WTC11 (cell line): ENCODE data around the gene LIG3. TPM values are rescaled to one million over a fixed set of nuclear protein-coding genes. Genes with fewer than 3 reads are reported as not detected.
A peak's percentile ranks its signal among the peaks of the same experiment; 100 is the strongest.

Source experiments
- ATAC-seq: fragments of 200-7000 bp; cut with Tn5 transposase; 2 replicates; pipeline ENCODE4 v1.10.0; 2021; ENCODE audit warnings: mild to moderate bottlenecking, moderate library complexity
- CTCF ChIA-PET: fragments of 300-600 bp; sonication (Branson Sonifier 250); formaldehyde crosslinking; loops from one replicate; lab custom pipeline; 2021; ENCODE audit warnings: antibody characterized with exemption; lab: Charles Lee
- POLR2A ChIA-PET: fragments of 350-600 bp; sonication (Branson Sonifier 250); formaldehyde crosslinking; loops from one replicate; lab custom pipeline; 2021; ENCODE audit warnings: antibody characterized with exemption; lab: Charles Lee
- DNase-seq: peaks from one replicate; pipeline ENCODE4 v3.0.0; 2021; ENCODE audit warnings: low spot score
- H3K27ac Mint-ChIP-seq: 2 replicates; pipeline ENCODE4 v1.8.0; 2021; ENCODE audit warnings: mixed read lengths
- H3K27me3 Mint-ChIP-seq: 2 replicates; pipeline ENCODE4 v1.8.0; 2021; ENCODE audit warnings: low read depth, mild to moderate bottlenecking, moderate library complexity, mixed read lengths
- H3K36me3 Mint-ChIP-seq: 2 replicates; pipeline ENCODE4 v1.8.0; 2021; ENCODE audit warnings: mixed read lengths
- H3K4me1 Mint-ChIP-seq: 2 replicates; pipeline ENCODE4 v1.8.0; 2022; ENCODE audit warnings: mixed read lengths
- H3K4me3 Mint-ChIP-seq: 2 replicates; pipeline ENCODE4 v1.8.0; 2021; ENCODE audit warnings: mild to moderate bottlenecking, moderate library complexity, mixed read lengths
- H3K9me3 Mint-ChIP-seq: 2 replicates; pipeline ENCODE4 v1.8.0; 2021; ENCODE audit warnings: mixed read lengths
- ELF4 ChIP-seq: sonication (generic); formaldehyde crosslinking; IDR thresholded peaks from 2 replicates; pipeline ENCODE4 v1.8.1; 2022; ENCODE audit warnings: low read depth, mild to moderate bottlenecking, moderate library complexity, missing genetic modification reagents
- ETV6 ChIP-seq: sonication (generic); formaldehyde crosslinking; IDR thresholded peaks from 2 replicates; pipeline ENCODE4 v1.8.1; 2022; ENCODE audit warnings: mild to moderate bottlenecking, missing genetic modification reagents
- FOXP1 ChIP-seq: sonication (generic); formaldehyde crosslinking; IDR thresholded peaks from 2 replicates; pipeline ENCODE4 v1.8.0; 2022; ENCODE audit warnings: missing genetic modification reagents, mild to moderate bottlenecking, moderate library complexity, borderline replicate concordance
- GTF2I ChIP-seq: fragments of 250-450 bp; sonication (Bioruptor Pico); conservative IDR thresholded peaks from 2 replicates; pipeline ENCODE4 v1.4.0; 2021; ENCODE audit warnings: mild to moderate bottlenecking
- HMGA2 ChIP-seq: fragments of 250-450 bp; sonication (Bioruptor Pico); IDR thresholded peaks from 2 replicates; pipeline ENCODE4 v1.4.0; 2021; ENCODE audit warnings: mild to moderate bottlenecking, moderate library complexity
- MAX ChIP-seq: sonication (generic); formaldehyde crosslinking; IDR thresholded peaks from 2 replicates; pipeline ENCODE4 v1.8.0; 2022; ENCODE audit warnings: mild to moderate bottlenecking, missing genetic modification reagents
- MLX ChIP-seq: sonication (generic); formaldehyde crosslinking; IDR thresholded peaks from 2 replicates; pipeline ENCODE4 v1.8.1; 2023; ENCODE audit warnings: mild to moderate bottlenecking, missing genetic modification reagents, moderate library complexity
- NFYB ChIP-seq: sonication (generic); formaldehyde crosslinking; conservative IDR thresholded peaks from 2 replicates; pipeline ENCODE4 v1.8.0; 2022; ENCODE audit warnings: low read depth, missing genetic modification reagents
- NR1H2 ChIP-seq: sonication (generic); formaldehyde crosslinking; IDR thresholded peaks from 2 replicates; pipeline ENCODE4 v1.9.0; 2021; ENCODE audit warnings: mild to moderate bottlenecking, moderate library complexity, missing genetic modification reagents
- NR2C2 ChIP-seq: sonication (generic); formaldehyde crosslinking; IDR thresholded peaks from 2 replicates; pipeline ENCODE4 v1.8.0; 2022; ENCODE audit warnings: mild to moderate bottlenecking, missing genetic modification reagents
- SMAD3 ChIP-seq: sonication (generic); formaldehyde crosslinking; IDR thresholded peaks from 2 replicates; pipeline ENCODE4 v1.8.0; 2022; ENCODE audit warnings: missing genetic modification reagents, mild to moderate bottlenecking, borderline replicate concordance
- SOX15 ChIP-seq: fragments of 250-450 bp; sonication (Bioruptor Pico); IDR thresholded peaks from 2 replicates; pipeline ENCODE4 v1.9.0; 2021; ENCODE audit warnings: mild to moderate bottlenecking
- SP1 ChIP-seq: sonication (generic); formaldehyde crosslinking; conservative IDR thresholded peaks from 2 replicates; pipeline ENCODE4 v1.8.1; 2022; ENCODE audit warnings: missing genetic modification reagents
- ZNF121 ChIP-seq: sonication (generic); formaldehyde crosslinking; IDR thresholded peaks from 2 replicates; pipeline ENCODE4 v1.8.0; 2023; ENCODE audit warnings: missing genetic modification reagents
- ZNF138 ChIP-seq: sonication (generic); formaldehyde crosslinking; conservative IDR thresholded peaks from 2 replicates; pipeline ENCODE4 v1.8.1; 2022; ENCODE audit warnings: mild to moderate bottlenecking, moderate library complexity, missing genetic modification reagents
- ZNF416 ChIP-seq: fragments of 250-450 bp; sonication (Bioruptor Pico); IDR thresholded peaks from 2 replicates; pipeline ENCODE4 v1.9.0; 2021; ENCODE audit warnings: mild to moderate bottlenecking, inconsistent platforms
- total RNA-seq: library from RNA; stranded (reverse); gene quantifications from 3 replicates; pipeline ENCODE4 v1.2.3, GENCODE V29; 2021
- TF ChIP-seq, protein P1 (sequence below): sonication (generic); formaldehyde crosslinking; IDR thresholded peaks from 2 replicates; pipeline ENCODE4 v1.8.1; 2022; ENCODE audit warnings: low read depth, mild to moderate bottlenecking, moderate library complexity, missing genetic modification reagents, borderline replicate concordance
- TF ChIP-seq, protein P2 (sequence below): sonication (generic); formaldehyde crosslinking; IDR thresholded peaks from 2 replicates; pipeline ENCODE4 v1.8.1; 2023; ENCODE audit warnings: mild to moderate bottlenecking, moderate library complexity, missing genetic modification reagents
- TF ChIP-seq, protein P3 (sequence below): sonication (generic); formaldehyde crosslinking; IDR thresholded peaks from 2 replicates; pipeline ENCODE4 v1.8.1; 2022; ENCODE audit warnings: mild to moderate bottlenecking, moderate library complexity, missing genetic modification reagents

LIG3 gene
- total RNA-seq, 1 experiment from 2014 or later: 92.3 TPM

DNA sequence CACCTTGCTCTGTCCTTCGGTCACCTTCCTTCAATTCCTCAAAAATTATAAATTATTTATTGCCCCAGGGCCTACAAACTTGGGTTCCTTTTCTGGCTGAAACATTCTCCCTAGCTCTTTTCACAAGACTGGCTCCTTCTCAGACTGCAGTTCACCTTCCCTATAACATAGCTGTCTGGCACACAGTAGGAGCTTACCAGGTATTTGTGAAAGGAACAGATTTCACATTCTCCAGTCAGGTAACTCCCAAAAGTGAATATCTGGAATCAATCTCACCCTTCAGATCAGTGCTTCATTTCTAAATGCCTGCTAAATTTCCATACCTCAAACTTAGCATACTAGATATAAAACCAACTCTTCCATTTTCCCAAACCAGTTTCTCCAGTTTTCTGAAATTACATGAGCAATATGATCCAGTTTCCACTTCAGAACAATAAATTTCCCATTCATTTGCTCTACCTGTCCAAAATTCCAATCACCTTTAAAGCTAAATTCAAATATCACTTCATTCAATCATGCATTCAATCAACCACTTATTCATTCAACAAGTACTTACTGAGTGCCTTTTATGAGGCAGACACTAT, 77.1 kb downstream of the LIG3 start:
- Mint-ChIP-seq H3K4me3 (no peak overlapping the region), H3K27me3 (no peaks in the 10 kb centered on the region), H3K27ac (peak overlapping the region; percentile 5; the same call in 1 of the 2 replicates), H3K36me3 (no peaks in the 10 kb centered on the region), H3K4me1 (peaks cover 15% of the 10 kb centered on the region), H3K9me3 (no peaks in the 10 kb centered on the region)
- no peak for DNase-seq
- ChIA-PET POLR2A (no interaction called here), CTCF (interaction anchor here (1.1 to 1.2 kb wide), 2 partner anchors 32 to 62 kb away, joined by 3 read pairs; partner anchors contain the start of gene RAD51D)
- ATAC-seq: no peak
- TF ChIP-seq ETV6 (CRISPR knock-in tag): no peak
- TF ChIP-seq SP1 (CRISPR knock-in tag): no peak
- no peak for TF ChIP-seq MAX
- TF ChIP-seq HMGA2 (CRISPR knock-in tag): no peak
- no peak for TF ChIP-seq FOXP1 (CRISPR knock-in tag)
- TF ChIP-seq, protein P1, sequence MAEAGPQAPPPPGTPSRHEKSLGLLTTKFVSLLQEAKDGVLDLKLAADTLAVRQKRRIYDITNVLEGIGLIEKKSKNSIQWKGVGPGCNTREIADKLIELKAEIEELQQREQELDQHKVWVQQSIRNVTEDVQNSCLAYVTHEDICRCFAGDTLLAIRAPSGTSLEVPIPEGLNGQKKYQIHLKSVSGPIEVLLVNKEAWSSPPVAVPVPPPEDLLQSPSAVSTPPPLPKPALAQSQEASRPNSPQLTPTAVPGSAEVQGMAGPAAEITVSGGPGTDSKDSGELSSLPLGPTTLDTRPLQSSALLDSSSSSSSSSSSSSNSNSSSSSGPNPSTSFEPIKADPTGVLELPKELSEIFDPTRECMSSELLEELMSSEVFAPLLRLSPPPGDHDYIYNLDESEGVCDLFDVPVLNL (CRISPR knock-in tag): no peak
- no peak for TF ChIP-seq GTF2I
- TF ChIP-seq NR2C2: no peak
- no peak for TF ChIP-seq SOX15 (CRISPR knock-in tag)
- no peak for TF ChIP-seq MLX (CRISPR knock-in tag)
- no peak for TF ChIP-seq NFYB (CRISPR knock-in tag)
- TF ChIP-seq ELF4: no peak
- no peak for TF ChIP-seq SMAD3 (CRISPR knock-in tag)
- no peak for TF ChIP-seq NR1H2
- TF ChIP-seq, protein P2, sequence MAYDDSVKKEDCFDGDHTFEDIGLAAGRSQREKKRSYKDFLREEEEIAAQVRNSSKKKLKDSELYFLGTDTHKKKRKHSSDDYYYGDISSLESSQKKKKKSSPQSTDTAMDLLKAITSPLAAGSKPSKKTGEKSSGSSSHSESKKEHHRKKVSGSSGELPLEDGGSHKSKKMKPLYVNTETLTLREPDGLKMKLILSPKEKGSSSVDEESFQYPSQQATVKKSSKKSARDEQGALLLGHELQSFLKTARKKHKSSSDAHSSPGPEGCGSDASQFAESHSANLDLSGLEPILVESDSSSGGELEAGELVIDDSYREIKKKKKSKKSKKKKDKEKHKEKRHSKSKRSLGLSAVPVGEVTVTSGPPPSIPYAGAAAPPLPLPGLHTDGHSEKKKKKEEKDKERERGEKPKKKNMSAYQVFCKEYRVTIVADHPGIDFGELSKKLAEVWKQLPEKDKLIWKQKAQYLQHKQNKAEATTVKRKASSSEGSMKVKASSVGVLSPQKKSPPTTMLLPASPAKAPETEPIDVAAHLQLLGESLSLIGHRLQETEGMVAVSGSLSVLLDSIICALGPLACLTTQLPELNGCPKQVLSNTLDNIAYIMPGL: no peak
- no peak for TF ChIP-seq ZNF138 (CRISPR knock-in tag)
- TF ChIP-seq ZNF121 (CRISPR knock-in tag): no peak
- TF ChIP-seq ZNF416 (CRISPR knock-in tag): no peak
- TF ChIP-seq, protein P3, sequence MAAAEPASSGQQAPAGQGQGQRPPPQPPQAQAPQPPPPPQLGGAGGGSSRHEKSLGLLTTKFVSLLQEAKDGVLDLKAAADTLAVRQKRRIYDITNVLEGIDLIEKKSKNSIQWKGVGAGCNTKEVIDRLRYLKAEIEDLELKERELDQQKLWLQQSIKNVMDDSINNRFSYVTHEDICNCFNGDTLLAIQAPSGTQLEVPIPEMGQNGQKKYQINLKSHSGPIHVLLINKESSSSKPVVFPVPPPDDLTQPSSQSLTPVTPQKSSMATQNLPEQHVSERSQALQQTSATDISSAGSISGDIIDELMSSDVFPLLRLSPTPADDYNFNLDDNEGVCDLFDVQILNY (CRISPR knock-in tag): no peak

Other genes with a start within 250 kb of the LIG3 start
- gene CCT6B, start 19.1 kb upstream of the LIG3 start, total RNA-seq: 2.1 to 2.8 TPM (median 2.5 TPM) in 3 replicates
- gene ZNF830, start 19.0 kb upstream of the LIG3 start, total RNA-seq: 15.8 to 20.2 TPM (median 16.4 TPM) in 3 replicates
- gene RFFL, start 83.2 kb downstream of the LIG3 start, total RNA-seq: 26.6 to 30.3 TPM (median 27.8 TPM) in 3 replicates
- gene RAD51D, start 139.3 kb downstream of the LIG3 start, total RNA-seq: 13.8 to 15.7 TPM (median 15.0 TPM) in 3 replicates
- not detected in 3 replicates for gene FNDC8, start 141.1 kb downstream of the LIG3 start, total RNA-seq
- 44.7 to 52.2 TPM (median 51.0 TPM) in 3 replicates for gene NLE1, start 161.8 kb downstream of the LIG3 start, total RNA-seq
- gene UNC45B, start 167.3 kb downstream of the LIG3 start, total RNA-seq: 0.07 to 0.16 TPM in 2 of 3 replicates, not detected in the other
- not detected in 3 replicates for gene SLC35G3, start 213.9 kb downstream of the LIG3 start, total RNA-seq